Measurements from ENCODE around the gene PCDHB3.
"Not testable (repeated sequence)": the region's sequence is repeated elsewhere in the genome, so short reads cannot be mapped to it uniquely, and the experiment has no call there.

PCDHB3 gene

GRCh38 chr5:141119250-141119649 is 19.0 kb downstream of the PCDHB3 start:
- Mint-ChIP-seq H3K4me1 (no peaks in the 10 kb centered on the region), H3K9me3 (peaks cover 15% of the 10 kb centered on the region), H3K4me3 (no peak overlapping the region), H3K27me3 (no peaks in the 10 kb centered on the region), H3K36me3 (peaks cover 2% of the 10 kb centered on the region), H3K27ac (no peak overlapping the region)
- DNase-seq (ENCODE audit: low spot score in 2 of 2) (no peak), ATAC-seq (ENCODE audit: low read depth) (no peak)

- ATAC-seq (ENCODE audit: low read depth), result no peak
- H3K27ac Mint-ChIP-seq, result no peak within 1 kb of the TSS
- peaks cover 2% of the 10 kb centered on the region for H3K36me3 Mint-ChIP-seq
- H3K9me3 Mint-ChIP-seq, result peaks cover 3% of the 10 kb centered on the region
- no peak for DNase-seq (ENCODE audit: low spot score in 2 of 2)
- no peaks in the 10 kb centered on the region for H3K4me1 Mint-ChIP-seq
- no peak within 1 kb of the TSS for H3K4me3 Mint-ChIP-seq
- no peaks in the 10 kb centered on the region for H3K27me3 Mint-ChIP-seq
Observed at GRCh38 chr5:141121563-141121962, 21.3 kb downstream of the PCDHB3 start, which contains the start of gene PCDHB4. Gene PCDHB4, plus strand, starts transcription at chr5:141121818. Its CDS starts 181 bp downstream, at chr5:141121999.

GRCh38 chr5:141121985-141122384 is 21.7 kb downstream of the PCDHB3 start:
- no peaks in the 10 kb centered on the region for H3K36me3 Mint-ChIP-seq
- H3K9me3 Mint-ChIP-seq, result no peaks in the 10 kb centered on the region
- DNase-seq (ENCODE audit: low spot score in 2 of 2), result no peak
- ATAC-seq (ENCODE audit: low read depth), result no peak
- no peaks in the 10 kb centered on the region for H3K27me3 Mint-ChIP-seq
- H3K27ac Mint-ChIP-seq, result no peak overlapping the region
- no peak overlapping the region for H3K4me3 Mint-ChIP-seq
- no peaks in the 10 kb centered on the region for H3K4me1 Mint-ChIP-seq

- DNase-seq (ENCODE audit: low spot score in 2 of 2); H3K4me1 Mint-ChIP-seq; H3K9me3 Mint-ChIP-seq; H3K27me3 Mint-ChIP-seq; H3K4me3 Mint-ChIP-seq; H3K36me3 Mint-ChIP-seq; H3K27ac Mint-ChIP-seq; ATAC-seq (ENCODE audit: low read depth): not testable (repeated sequence)
Observed at GRCh38 chr5:141123396-141124135, 23.3 kb downstream of the PCDHB3 start.

GRCh38 chr5:141127305-141127704 is 27.0 kb downstream of the PCDHB3 start:
- Mint-ChIP-seq H3K9me3 (peaks cover 4% of the 10 kb centered on the region), H3K4me1 (no peaks in the 10 kb centered on the region), H3K27me3 (no peaks in the 10 kb centered on the region), H3K27ac (no peak overlapping the region), H3K4me3 (no peak overlapping the region), H3K36me3 (no peaks in the 10 kb centered on the region)
- no peak for ATAC-seq (ENCODE audit: low read depth)
- no peak for DNase-seq (ENCODE audit: low spot score in 2 of 2)

GRCh38 chr5:141135030-141135717 is 34.9 kb downstream of the PCDHB3 start, which contains the start of gene PCDHB5:
Gene PCDHB5, plus strand, starts transcription at chr5:141135206. Its CDS starts 229 bp downstream, at chr5:141135435.
- H3K36me3 Mint-ChIP-seq, result peaks cover 3% of the 10 kb centered on the region
- H3K4me1 Mint-ChIP-seq, result no peaks in the 10 kb centered on the region
- peaks cover 2% of the 10 kb centered on the region for H3K27me3 Mint-ChIP-seq

GRCh38 chr5:141135718-141136266 is 35.5 kb downstream of the PCDHB3 start:
- ATAC-seq (ENCODE audit: low read depth) (no peak), DNase-seq (ENCODE audit: low spot score in 2 of 2) (no peak)
- no peak overlapping the region for H3K27ac Mint-ChIP-seq
- peaks cover 15% of the 10 kb centered on the region for H3K9me3 Mint-ChIP-seq
- no peak overlapping the region for H3K4me3 Mint-ChIP-seq
- H3K36me3 Mint-ChIP-seq, result peaks cover 3% of the 10 kb centered on the region
- H3K4me1 Mint-ChIP-seq, result no peaks in the 10 kb centered on the region
- peaks cover 2% of the 10 kb centered on the region for H3K27me3 Mint-ChIP-seq

More at GRCh38 chr5:141135030-141135717, 34.9 kb downstream of the PCDHB3 start, which contains the start of gene PCDHB5:
- Mint-ChIP-seq H3K4me3 (no peak within 1 kb of the TSS), H3K9me3 (peaks cover 17% of the 10 kb centered on the region), H3K27ac (no peak within 1 kb of the TSS)
- no peak for ATAC-seq (ENCODE audit: low read depth)
- no peak for DNase-seq (ENCODE audit: low spot score in 2 of 2)

GRCh38 chr5:141137346-141137745 is 37.1 kb downstream of the PCDHB3 start:
- H3K4me1 Mint-ChIP-seq; H3K36me3 Mint-ChIP-seq; ATAC-seq (ENCODE audit: low read depth); H3K4me3 Mint-ChIP-seq; H3K27me3 Mint-ChIP-seq; DNase-seq (ENCODE audit: low spot score in 2 of 2); H3K27ac Mint-ChIP-seq: not testable (repeated sequence)
- H3K9me3 Mint-ChIP-seq, result peaks cover 13% of the 10 kb centered on the region

- Mint-ChIP-seq H3K4me3 (no peak within 1 kb of the TSS), H3K27me3 (no peaks in the 10 kb centered on the region)
Observed at GRCh38 chr5:141149812-141150211, 49.5 kb downstream of the PCDHB3 start, which contains the start of gene PCDHB6. Gene PCDHB6, plus strand, starts transcription at chr5:141150057. Its CDS starts 201 bp downstream, at chr5:141150258.

GRCh38 chr5:141150224-141150992 is 50.1 kb downstream of the PCDHB3 start:
- peaks cover 1% of the 10 kb centered on the region for H3K9me3 Mint-ChIP-seq

More at GRCh38 chr5:141149812-141150211, 49.5 kb downstream of the PCDHB3 start, which contains the start of gene PCDHB6:
- Mint-ChIP-seq H3K36me3 (peaks cover 3% of the 10 kb centered on the region), H3K9me3 (peaks cover 1% of the 10 kb centered on the region), H3K4me1 (peaks cover 2% of the 10 kb centered on the region), H3K27ac (no peak within 1 kb of the TSS)
- DNase-seq (ENCODE audit: low spot score in 2 of 2), result no peak
- ATAC-seq (ENCODE audit: low read depth), result no peak

GRCh38 chr5:141150993-141151325 is 50.7 kb downstream of the PCDHB3 start:
- H3K27me3 Mint-ChIP-seq, result no peaks in the 10 kb centered on the region
- peaks cover 1% of the 10 kb centered on the region for H3K9me3 Mint-ChIP-seq
- H3K4me1 Mint-ChIP-seq, result peaks cover 2% of the 10 kb centered on the region
- H3K36me3 Mint-ChIP-seq, result peaks cover 3% of the 10 kb centered on the region
- H3K4me3 Mint-ChIP-seq, result no peak overlapping the region
- H3K27ac Mint-ChIP-seq, result no peak overlapping the region
- DNase-seq (ENCODE audit: low spot score in 2 of 2) (no peak), ATAC-seq (ENCODE audit: low read depth) (no peak)

More at GRCh38 chr5:141150224-141150992, 50.1 kb downstream of the PCDHB3 start:
- no peak overlapping the region for H3K4me3 Mint-ChIP-seq
- H3K4me1 Mint-ChIP-seq, result peaks cover 2% of the 10 kb centered on the region
- H3K27ac Mint-ChIP-seq, result no peak overlapping the region
- H3K27me3 Mint-ChIP-seq, result no peaks in the 10 kb centered on the region
- H3K36me3 Mint-ChIP-seq, result peaks cover 3% of the 10 kb centered on the region
- no peak for DNase-seq (ENCODE audit: low spot score in 2 of 2)
- ATAC-seq (ENCODE audit: low read depth), result no peak

- not testable (repeated sequence) for ATAC-seq (ENCODE audit: low read depth); H3K36me3 Mint-ChIP-seq; H3K4me1 Mint-ChIP-seq; DNase-seq (ENCODE audit: low spot score in 2 of 2); H3K27ac Mint-ChIP-seq; H3K4me3 Mint-ChIP-seq; H3K9me3 Mint-ChIP-seq; H3K27me3 Mint-ChIP-seq
Observed at GRCh38 chr5:141151632-141152031, 51.4 kb downstream of the PCDHB3 start.

- H3K9me3 Mint-ChIP-seq; H3K27me3 Mint-ChIP-seq; H3K27ac Mint-ChIP-seq; ATAC-seq (ENCODE audit: low read depth); H3K4me1 Mint-ChIP-seq; H3K4me3 Mint-ChIP-seq; H3K36me3 Mint-ChIP-seq; DNase-seq (ENCODE audit: low spot score in 2 of 2): not testable (repeated sequence)
Observed at GRCh38 chr5:141152096-141152495, 51.8 kb downstream of the PCDHB3 start.

Data from memory B cell (primary cell).